ENCODE measurements around the gene NDUFV1.

Gene NDUFV1

GRCh38 chr11:67626970-67627369 lies 20.2 kb downstream of the NDUFV1 start:
- DNase-seq, result no peak
- Histone ChIP-seq H3K36me3 (replicated peaks; ENCODE audit: insufficient read depth, low read length) (no peaks in the 10 kb centered on the region), H3K4me3 (ENCODE audit: low read length) (no peak overlapping the region), H4K20me1 (ENCODE audit: insufficient read depth, low read length) (no peaks in the 10 kb centered on the region), H2AFZ (ENCODE audit: low read length) (no peak overlapping the region), H3F3A (ENCODE audit: insufficient read depth, low read length) (peaks cover 14% of the 10 kb centered on the region; the same call in 1 of the 2 replicates), H3K4me1 (ENCODE audit: low read length) (peaks cover 17% of the 10 kb centered on the region), H3K4me2 (ENCODE audit: low read depth, low read length) (no peak overlapping the region), H3K79me2 (ENCODE audit: low read length) (peaks cover 12% of the 10 kb centered on the region), H3K9me2 (replicated peaks; ENCODE audit: insufficient read depth, low read length) (no peaks in the 10 kb centered on the region), H3K9ac (ENCODE audit: low read length) (no peak overlapping the region), H3K9me3 (replicated peaks; ENCODE audit: insufficient read depth, low read length) (no peaks in the 10 kb centered on the region), H3K27me3 (replicated peaks; ENCODE audit: insufficient read depth, low read length) (no peaks in the 10 kb centered on the region), H3K27ac (ENCODE audit: low read length) (no peak overlapping the region)
- TF ChIP-seq, protein P1, sequence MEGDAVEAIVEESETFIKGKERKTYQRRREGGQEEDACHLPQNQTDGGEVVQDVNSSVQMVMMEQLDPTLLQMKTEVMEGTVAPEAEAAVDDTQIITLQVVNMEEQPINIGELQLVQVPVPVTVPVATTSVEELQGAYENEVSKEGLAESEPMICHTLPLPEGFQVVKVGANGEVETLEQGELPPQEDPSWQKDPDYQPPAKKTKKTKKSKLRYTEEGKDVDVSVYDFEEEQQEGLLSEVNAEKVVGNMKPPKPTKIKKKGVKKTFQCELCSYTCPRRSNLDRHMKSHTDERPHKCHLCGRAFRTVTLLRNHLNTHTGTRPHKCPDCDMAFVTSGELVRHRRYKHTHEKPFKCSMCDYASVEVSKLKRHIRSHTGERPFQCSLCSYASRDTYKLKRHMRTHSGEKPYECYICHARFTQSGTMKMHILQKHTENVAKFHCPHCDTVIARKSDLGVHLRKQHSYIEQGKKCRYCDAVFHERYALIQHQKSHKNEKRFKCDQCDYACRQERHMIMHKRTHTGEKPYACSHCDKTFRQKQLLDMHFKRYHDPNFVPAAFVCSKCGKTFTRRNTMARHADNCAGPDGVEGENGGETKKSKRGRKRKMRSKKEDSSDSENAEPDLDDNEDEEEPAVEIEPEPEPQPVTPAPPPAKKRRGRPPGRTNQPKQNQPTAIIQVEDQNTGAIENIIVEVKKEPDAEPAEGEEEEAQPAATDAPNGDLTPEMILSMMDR (IDR thresholded peaks at IDR 0.05; ENCODE audit: low read length), result no peak
- TF ChIP-seq EZH2 (optimal IDR thresholded peaks at IDR 0.05; ENCODE audit: low read depth, low read length) (no peak), EZH2phosphoT487 (IDR thresholded peaks at IDR 0.05; ENCODE audit: low read length) (no peak)

- Histone ChIP-seq H3K27ac (ENCODE audit: low read length) (no peak overlapping the region), H4K20me1 (ENCODE audit: insufficient read depth, low read length) (no peaks in the 10 kb centered on the region), H3K79me2 (ENCODE audit: low read length) (peaks cover 12% of the 10 kb centered on the region), H3K9me3 (replicated peaks; ENCODE audit: insufficient read depth, low read length) (no peaks in the 10 kb centered on the region), H3K9ac (ENCODE audit: low read length) (no peak overlapping the region), H3K9me2 (replicated peaks; ENCODE audit: insufficient read depth, low read length) (no peaks in the 10 kb centered on the region), H2AFZ (ENCODE audit: low read length) (no peak overlapping the region), H3K4me3 (ENCODE audit: low read length) (no peak overlapping the region), H3K36me3 (replicated peaks; ENCODE audit: insufficient read depth, low read length) (no peaks in the 10 kb centered on the region), H3K4me1 (ENCODE audit: low read length) (peaks cover 17% of the 10 kb centered on the region), H3K27me3 (replicated peaks; ENCODE audit: insufficient read depth, low read length) (no peaks in the 10 kb centered on the region), H3K4me2 (ENCODE audit: low read depth, low read length) (no peak overlapping the region), H3F3A (ENCODE audit: insufficient read depth, low read length) (peaks cover 14% of the 10 kb centered on the region; the same call in 1 of the 2 replicates)
- DNase-seq, result no peak
- TF ChIP-seq, protein P1 (IDR thresholded peaks at IDR 0.05; ENCODE audit: low read length), result no peak
- TF ChIP-seq EZH2phosphoT487 (IDR thresholded peaks at IDR 0.05; ENCODE audit: low read length) (no peak), EZH2 (optimal IDR thresholded peaks at IDR 0.05; ENCODE audit: low read depth, low read length) (no peak)
Observed at GRCh38 chr11:67627441-67627811, 20.7 kb downstream of the NDUFV1 start.

GRCh38 chr11:67627812-67628624 lies 21.3 kb downstream of the NDUFV1 start:
- peak overlapping the region; percentile 91 for H3K4me3 ChIP-seq (ENCODE audit: low read length)
- peaks cover 17% of the 10 kb centered on the region for H3K4me1 ChIP-seq (ENCODE audit: low read length)
- DNase-seq, result no peak
- peaks cover 12% of the 10 kb centered on the region for H3K79me2 ChIP-seq (ENCODE audit: low read length)
- no peak overlapping the region for H3K27ac ChIP-seq (ENCODE audit: low read length)
- no peaks in the 10 kb centered on the region for H4K20me1 ChIP-seq (ENCODE audit: insufficient read depth, low read length)
- peak overlapping the region; percentile 97 for H2AFZ ChIP-seq (ENCODE audit: low read length)
- TF ChIP-seq EZH2 (optimal IDR thresholded peaks at IDR 0.05; ENCODE audit: low read depth, low read length), result no peak
- no peak for TF ChIP-seq EZH2phosphoT487 (IDR thresholded peaks at IDR 0.05; ENCODE audit: low read length)
- TF ChIP-seq, protein P1 (IDR thresholded peaks at IDR 0.05; ENCODE audit: low read length), result no peak
- H3K9me2 ChIP-seq (replicated peaks; ENCODE audit: insufficient read depth, low read length), result no peaks in the 10 kb centered on the region
- no peaks in the 10 kb centered on the region for H3K36me3 ChIP-seq (replicated peaks; ENCODE audit: insufficient read depth, low read length)
- H3F3A ChIP-seq (ENCODE audit: insufficient read depth, low read length), result peaks cover 14% of the 10 kb centered on the region; the same call in 1 of the 2 replicates
- H3K9me3 ChIP-seq (replicated peaks; ENCODE audit: insufficient read depth, low read length), result no peaks in the 10 kb centered on the region
- peak overlapping the region; percentile 100 for H3K4me2 ChIP-seq (ENCODE audit: low read depth, low read length)
- no peaks in the 10 kb centered on the region for H3K27me3 ChIP-seq (replicated peaks; ENCODE audit: insufficient read depth, low read length)
- H3K9ac ChIP-seq (ENCODE audit: low read length), result peak overlapping the region; percentile 95

All from MM.1S (cell line).